Type B pancreatic cell (in vitro differentiated cells): ENCODE data around the gene CRTC1. TPM values are rescaled to one million over a fixed set of nuclear protein-coding genes. Genes with fewer than 3 reads are reported as not detected.

Experiments
- DNase-seq: peaks from one replicate; pipeline ENCODE4 v3.0.0; 2021; ENCODE audit warnings: mixed read lengths; ENCODE audit not compliant: unreplicated experiment; ENCODE audit errors: extremely low spot score
- H3K27ac Mint-ChIP-seq: 2 replicates; pipeline ENCODE4 v1.8.0; 2021; ENCODE audit warnings: mild to moderate bottlenecking, mixed read lengths
- H3K27me3 Mint-ChIP-seq: 2 replicates; pipeline ENCODE4 v1.8.0; 2021; ENCODE audit warnings: mixed read lengths
- H3K36me3 Mint-ChIP-seq: 2 replicates; pipeline ENCODE4 v1.8.0; 2021; ENCODE audit warnings: mixed read lengths
- H3K4me1 Mint-ChIP-seq: one replicate; pipeline ENCODE4 v1.8.0; 2021; ENCODE audit warnings: mixed read lengths; ENCODE audit not compliant: unreplicated experiment
- H3K4me3 Mint-ChIP-seq: 2 replicates; pipeline ENCODE4 v1.8.0; 2021; ENCODE audit warnings: mild to moderate bottlenecking, mixed read lengths
- H3K9me3 Mint-ChIP-seq: 2 replicates; pipeline ENCODE4 v1.8.0; 2021; ENCODE audit warnings: mixed read lengths
- CTCF ChIP-seq: fragments of 200-600 bp; sonication (generic); conservative IDR thresholded peaks from 2 replicates; pipeline ENCODE4 v1.5.0; 2021; ENCODE audit warnings: antibody characterized with exemption, mild to moderate bottlenecking
- total RNA-seq: library from RNA; stranded (reverse); gene quantifications from 2 replicates; pipeline ENCODE4 v1.2.1, GENCODE V29; 2021; ENCODE audit warnings: low replicate concordance

CRTC1 gene
- total RNA-seq, 1 donor from 2014 or later, result 20.2 TPM

GRCh38 chr19:18682807-18683108, 722 bp upstream of the CRTC1 start:
- TF ChIP-seq CTCF, result no peak
- Mint-ChIP-seq H3K36me3 (no peaks in the 10 kb centered on the region), H3K27me3 (no peaks in the 10 kb centered on the region), H3K27ac (peak overlapping the region; percentile 64), H3K4me3 (peak overlapping the region; percentile 84), H3K9me3 (no peaks in the 10 kb centered on the region), H3K4me1 (peaks cover 10% of the 10 kb centered on the region)
- DNase-seq, result no peak

- no peaks in the 10 kb centered on the region for H3K36me3 Mint-ChIP-seq
These were observed 620 bp downstream of the CRTC1 start for GRCh38 chr19:18683958-18684641.

GRCh38 chr19:18684642-18684993, 1.1 kb downstream of the CRTC1 start:
- no peak for DNase-seq
- H3K4me3 Mint-ChIP-seq, result peak overlapping the region; percentile 80
- no peaks in the 10 kb centered on the region for H3K9me3 Mint-ChIP-seq
- H3K27ac Mint-ChIP-seq, result peak overlapping the region; percentile 46
- H3K27me3 Mint-ChIP-seq, result no peaks in the 10 kb centered on the region
- no peaks in the 10 kb centered on the region for H3K36me3 Mint-ChIP-seq
- peaks cover 4% of the 10 kb centered on the region for H3K4me1 Mint-ChIP-seq
- TF ChIP-seq CTCF, result no peak

More at GRCh38 chr19:18683958-18684641, 620 bp downstream of the CRTC1 start:
- H3K9me3 Mint-ChIP-seq, result no peaks in the 10 kb centered on the region
- no peak for TF ChIP-seq CTCF
- no peak overlapping the region for H3K27ac Mint-ChIP-seq
- no peaks in the 10 kb centered on the region for H3K27me3 Mint-ChIP-seq
- peaks cover 4% of the 10 kb centered on the region for H3K4me1 Mint-ChIP-seq
- H3K4me3 Mint-ChIP-seq, result peak overlapping the region; percentile 80
- no peak for DNase-seq

GRCh38 chr19:18685597-18686190, 2.2 kb downstream of the CRTC1 start:
- no peak for TF ChIP-seq CTCF
- Mint-ChIP-seq H3K9me3 (no peaks in the 10 kb centered on the region), H3K36me3 (no peaks in the 10 kb centered on the region), H3K27me3 (no peaks in the 10 kb centered on the region), H3K4me1 (peaks cover 4% of the 10 kb centered on the region), H3K27ac (no peak overlapping the region), H3K4me3 (peak overlapping the region; percentile 25)
- DNase-seq, result no peak

GRCh38 chr19:18687740-18688465, 4.4 kb downstream of the CRTC1 start:
- no peak for DNase-seq
- no peak for TF ChIP-seq CTCF
- no peaks in the 10 kb centered on the region for H3K9me3 Mint-ChIP-seq
- H3K4me1 Mint-ChIP-seq, result peaks cover 3% of the 10 kb centered on the region
- H3K36me3 Mint-ChIP-seq, result no peaks in the 10 kb centered on the region
- no peak overlapping the region for H3K4me3 Mint-ChIP-seq
- no peak overlapping the region for H3K27ac Mint-ChIP-seq
- H3K27me3 Mint-ChIP-seq, result no peaks in the 10 kb centered on the region
